ENCODE data around the gene PRX.
"Not testable (repeated sequence)": the region's sequence is repeated elsewhere in the genome, so short reads cannot be mapped to it uniquely, and the experiment has no call there.

Gene PRX, protein sequence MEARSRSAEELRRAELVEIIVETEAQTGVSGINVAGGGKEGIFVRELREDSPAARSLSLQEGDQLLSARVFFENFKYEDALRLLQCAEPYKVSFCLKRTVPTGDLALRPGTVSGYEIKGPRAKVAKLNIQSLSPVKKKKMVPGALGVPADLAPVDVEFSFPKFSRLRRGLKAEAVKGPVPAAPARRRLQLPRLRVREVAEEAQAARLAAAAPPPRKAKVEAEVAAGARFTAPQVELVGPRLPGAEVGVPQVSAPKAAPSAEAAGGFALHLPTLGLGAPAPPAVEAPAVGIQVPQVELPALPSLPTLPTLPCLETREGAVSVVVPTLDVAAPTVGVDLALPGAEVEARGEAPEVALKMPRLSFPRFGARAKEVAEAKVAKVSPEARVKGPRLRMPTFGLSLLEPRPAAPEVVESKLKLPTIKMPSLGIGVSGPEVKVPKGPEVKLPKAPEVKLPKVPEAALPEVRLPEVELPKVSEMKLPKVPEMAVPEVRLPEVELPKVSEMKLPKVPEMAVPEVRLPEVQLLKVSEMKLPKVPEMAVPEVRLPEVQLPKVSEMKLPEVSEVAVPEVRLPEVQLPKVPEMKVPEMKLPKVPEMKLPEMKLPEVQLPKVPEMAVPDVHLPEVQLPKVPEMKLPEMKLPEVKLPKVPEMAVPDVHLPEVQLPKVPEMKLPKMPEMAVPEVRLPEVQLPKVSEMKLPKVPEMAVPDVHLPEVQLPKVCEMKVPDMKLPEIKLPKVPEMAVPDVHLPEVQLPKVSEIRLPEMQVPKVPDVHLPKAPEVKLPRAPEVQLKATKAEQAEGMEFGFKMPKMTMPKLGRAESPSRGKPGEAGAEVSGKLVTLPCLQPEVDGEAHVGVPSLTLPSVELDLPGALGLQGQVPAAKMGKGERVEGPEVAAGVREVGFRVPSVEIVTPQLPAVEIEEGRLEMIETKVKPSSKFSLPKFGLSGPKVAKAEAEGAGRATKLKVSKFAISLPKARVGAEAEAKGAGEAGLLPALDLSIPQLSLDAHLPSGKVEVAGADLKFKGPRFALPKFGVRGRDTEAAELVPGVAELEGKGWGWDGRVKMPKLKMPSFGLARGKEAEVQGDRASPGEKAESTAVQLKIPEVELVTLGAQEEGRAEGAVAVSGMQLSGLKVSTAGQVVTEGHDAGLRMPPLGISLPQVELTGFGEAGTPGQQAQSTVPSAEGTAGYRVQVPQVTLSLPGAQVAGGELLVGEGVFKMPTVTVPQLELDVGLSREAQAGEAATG (N-terminal part only)

DNA sequence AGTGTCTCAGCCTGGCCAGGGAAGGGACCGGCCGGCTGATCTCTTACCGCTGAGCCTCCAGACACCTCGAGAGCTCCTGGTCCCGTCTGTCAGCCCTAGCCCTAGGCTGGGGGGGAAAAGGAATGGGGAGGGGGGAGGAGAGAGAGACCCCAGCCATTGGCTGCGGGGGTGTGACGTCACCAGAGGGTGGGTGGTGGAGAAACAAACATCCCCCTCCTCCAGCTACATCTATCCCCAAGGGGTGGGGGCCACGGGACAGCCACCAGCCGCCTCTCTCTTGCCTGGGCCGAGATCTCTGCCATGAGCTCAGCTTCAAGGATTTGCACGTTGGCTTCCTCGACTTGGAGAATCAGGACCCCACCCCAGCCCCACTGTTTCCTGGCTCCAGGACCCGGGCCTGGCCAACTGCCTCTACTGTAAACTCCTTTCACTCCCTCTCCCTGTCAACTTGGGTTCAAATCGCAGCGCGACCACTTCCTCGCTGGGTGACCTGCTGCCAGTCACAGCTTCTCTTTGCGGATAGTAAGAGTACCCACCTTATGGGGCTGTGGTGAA is at the start of gene PRX:
PRX (minus strand) TSS at position 88 of the 555 bp plus-strand sequence. CDS start 5,446 bp downstream, outside the sequence.
- no peak for DNase-seq (ENCODE audit: low read depth in 2 of 2)

DNA sequence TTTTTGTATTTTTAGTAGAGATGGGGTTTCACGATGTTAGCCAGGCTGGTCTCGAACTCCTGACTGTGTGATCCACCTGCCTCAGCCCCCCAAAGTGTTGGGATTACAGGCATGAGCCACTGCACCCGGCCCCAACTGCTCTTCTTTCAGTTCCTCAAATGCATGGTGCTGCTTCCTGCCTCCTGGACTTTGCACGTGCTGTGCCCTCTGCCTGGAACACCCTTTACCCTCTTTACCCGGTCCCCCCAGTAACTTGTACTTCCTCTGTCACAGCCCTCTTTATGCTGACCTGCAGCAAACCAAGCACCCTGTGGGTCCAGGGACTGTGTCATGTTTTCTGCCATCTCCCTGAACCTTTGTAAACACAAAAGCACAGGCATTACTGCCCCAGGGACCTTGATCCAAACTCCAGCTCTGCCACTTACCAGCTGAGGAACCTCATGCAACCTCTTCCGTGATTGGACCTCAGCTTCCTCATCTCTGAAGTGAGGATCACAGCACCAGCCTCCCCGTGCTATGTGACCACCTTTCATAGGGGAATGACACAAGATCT is 48.6 kb upstream of the PRX start:
- no peak for DNase-seq (ENCODE audit: low read depth in 2 of 2)

DNA sequence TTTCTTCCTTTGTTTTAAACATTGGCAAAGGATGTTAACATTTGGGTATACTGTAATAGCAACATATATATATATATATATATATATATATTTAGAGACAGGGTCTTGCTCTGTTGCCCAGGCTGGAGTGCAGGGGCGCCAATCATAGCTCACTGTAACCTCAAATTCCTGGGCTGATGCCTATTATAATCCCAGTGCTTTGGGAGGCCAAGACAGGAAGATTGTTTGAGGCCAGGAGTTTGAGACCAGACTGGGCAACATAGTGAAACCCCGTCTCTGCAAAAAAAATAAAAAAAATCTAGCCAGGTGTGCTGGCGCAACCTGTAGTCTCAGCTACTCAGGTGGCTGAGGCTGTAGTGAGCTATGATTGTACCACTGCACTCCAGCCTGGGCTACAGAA is 47.0 kb upstream of the PRX start:
- DNase-seq (ENCODE audit: low read depth in 2 of 2), result no peak

DNA sequence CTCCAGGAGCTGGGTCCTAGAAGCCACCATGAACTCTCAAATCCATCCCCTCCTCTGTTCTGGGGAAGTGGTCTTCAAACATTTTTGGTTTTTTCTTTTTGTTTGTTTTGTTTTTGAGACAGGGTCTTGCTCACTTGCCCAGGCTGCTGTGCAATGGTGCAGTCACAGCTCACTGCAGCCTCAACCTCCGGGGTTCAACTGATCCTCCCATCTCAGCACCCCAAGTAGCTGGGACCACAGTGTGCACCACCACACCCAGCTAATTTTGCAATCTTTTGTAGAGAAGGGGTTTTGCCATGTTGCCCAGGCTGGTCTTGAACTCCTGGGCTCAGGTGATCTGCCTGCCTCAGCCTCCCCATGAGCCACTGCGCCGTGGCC is 45.4 kb upstream of the PRX start:
- DNase-seq (ENCODE audit: low read depth in 2 of 2), result no peak

DNA sequence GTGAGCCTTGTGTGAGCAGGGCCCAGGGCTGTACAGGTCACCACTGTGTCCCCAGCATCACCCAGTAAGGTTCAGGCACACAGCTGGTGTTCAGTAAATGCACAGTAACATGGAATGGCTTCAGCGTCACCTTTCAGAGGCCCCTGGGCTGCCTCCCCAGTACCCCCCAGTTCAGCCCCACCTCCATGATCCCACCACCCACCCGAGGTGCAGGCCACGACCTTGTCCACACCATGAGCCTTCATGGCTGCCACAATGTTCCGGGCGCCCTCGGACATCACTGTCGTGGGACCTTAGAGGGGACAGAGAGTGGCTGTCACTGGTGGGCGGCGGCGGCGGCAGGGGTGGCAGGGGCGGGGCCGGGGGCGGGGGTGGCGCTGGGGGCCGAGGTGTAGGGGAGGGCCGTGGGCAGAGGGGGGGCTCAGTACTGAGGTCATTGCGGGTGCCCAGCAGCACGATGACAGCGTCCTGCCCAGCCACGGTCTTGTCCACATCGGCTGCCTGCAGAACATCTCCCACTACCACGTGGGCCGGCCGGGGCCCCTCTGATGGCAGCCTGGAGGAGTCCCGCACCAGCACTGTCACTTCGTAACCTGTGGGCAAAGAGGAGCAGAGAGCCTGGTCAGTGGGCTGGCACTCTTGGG is 44.9 kb upstream of the PRX start:
- no peak for DNase-seq (ENCODE audit: low read depth in 2 of 2)

DNA sequence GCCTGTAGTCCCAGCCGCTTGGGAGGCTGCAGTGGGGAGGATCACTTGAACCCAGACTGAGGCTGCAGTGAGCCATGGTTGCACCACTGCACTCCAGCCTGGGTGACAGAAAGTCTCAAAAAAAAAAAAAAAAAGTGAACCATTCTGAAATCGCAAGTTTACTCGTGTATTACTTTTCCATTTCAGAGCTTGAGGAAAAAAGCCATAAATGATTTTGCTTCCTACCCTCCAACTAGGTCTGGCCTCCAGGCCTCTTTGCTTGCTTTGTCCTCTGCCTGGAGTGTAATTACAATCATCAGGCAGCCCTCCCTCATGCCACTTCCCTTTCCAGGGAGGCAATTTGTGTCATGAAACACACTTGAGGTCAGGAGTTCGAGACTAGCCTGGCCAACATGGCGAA is 43.9 kb upstream of the PRX start:
- DNase-seq (ENCODE audit: low read depth in 2 of 2), result no peak

DNA sequence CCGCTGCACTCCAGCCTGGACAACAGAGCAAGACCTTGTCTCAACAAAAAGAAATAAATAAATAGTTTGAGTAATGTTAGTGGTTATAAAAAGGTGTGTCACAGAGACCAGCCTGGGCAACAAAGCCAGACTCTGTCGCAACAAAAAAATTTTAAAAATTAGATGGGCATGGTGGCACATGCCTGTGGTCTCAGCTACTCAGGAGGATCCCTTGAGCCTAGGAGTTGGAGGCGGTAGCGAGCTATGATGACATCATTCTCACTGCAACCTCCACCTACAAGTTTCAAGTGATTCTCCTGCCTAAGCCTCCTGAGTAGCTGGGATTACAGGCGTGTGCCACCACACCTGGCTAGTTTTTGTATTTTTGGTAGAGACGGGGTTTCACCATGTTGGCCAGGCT is 40.8 kb upstream of the PRX start:
- DNase-seq (ENCODE audit: low read depth in 2 of 2), result not testable (repeated sequence)

DNA sequence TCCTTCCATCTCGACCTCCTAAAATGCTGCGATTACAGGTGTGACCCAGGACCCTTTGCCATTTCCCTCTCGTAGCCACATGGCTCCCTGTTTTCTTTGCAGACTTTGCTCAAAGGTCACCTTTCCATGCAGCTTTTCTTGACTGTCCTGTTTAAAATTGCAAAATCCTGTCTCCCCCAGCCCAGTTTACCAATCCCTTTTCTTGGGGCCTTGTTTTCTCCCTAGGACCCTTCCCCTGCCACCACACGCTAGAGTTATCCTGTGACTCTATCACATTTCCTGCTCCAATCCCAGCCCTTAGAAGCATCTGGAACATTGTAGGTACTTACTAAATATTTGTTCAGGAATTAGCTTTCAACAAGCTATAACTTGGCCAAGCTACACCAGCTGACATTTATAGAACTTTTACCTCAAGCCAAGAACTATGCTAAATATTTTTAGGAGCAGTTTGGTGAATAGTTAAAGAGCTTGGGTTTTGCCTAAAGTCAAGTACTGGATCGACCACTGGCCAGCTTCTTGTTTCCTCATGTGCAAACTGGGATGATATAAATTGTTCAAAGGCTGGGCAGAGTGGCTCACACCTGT is 40.1 kb upstream of the PRX start:
- no peak for DNase-seq (ENCODE audit: low read depth in 2 of 2)

DNA sequence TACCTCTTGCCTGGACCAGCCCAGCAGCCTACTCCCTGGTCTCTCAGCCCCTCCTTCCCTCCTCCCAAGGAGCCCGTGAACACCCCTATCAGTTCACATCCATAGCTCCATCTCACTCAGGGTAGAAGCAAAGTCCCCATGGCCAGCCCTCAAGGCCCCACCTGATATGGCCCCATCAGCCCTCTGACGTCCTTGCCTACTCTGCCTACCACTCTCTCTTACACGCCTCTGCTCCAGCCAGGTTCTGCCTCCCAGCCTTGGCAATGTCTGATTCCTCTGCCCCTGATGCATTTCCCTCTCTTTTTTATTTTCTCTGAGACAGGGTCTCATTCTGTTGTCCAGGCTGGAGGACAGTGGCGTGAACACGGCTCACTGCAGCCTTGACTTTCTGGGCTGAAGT is 38.8 kb upstream of the PRX start:
- DNase-seq (ENCODE audit: low read depth in 2 of 2), result no peak

DNA sequence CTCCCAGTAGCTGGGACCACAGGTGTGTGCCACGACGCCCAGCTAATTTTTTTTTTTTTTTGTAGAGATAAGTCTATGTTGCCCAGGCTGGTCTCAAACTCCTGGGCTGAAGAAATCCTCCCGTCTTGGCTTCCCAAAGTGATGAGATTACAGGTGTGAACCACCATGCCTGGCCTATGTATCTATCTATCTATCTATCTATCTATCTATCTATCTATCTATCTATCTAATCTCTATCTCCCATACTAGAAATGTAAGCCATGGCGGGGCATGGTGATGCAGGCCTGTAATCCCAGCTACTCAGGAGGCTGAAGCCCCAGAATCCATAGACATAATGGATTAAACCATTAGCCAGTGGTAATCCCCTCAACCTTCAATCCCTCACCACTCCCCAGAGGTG is 37.5 kb upstream of the PRX start:
- DNase-seq (ENCODE audit: low read depth in 2 of 2), result no peak

DNA sequence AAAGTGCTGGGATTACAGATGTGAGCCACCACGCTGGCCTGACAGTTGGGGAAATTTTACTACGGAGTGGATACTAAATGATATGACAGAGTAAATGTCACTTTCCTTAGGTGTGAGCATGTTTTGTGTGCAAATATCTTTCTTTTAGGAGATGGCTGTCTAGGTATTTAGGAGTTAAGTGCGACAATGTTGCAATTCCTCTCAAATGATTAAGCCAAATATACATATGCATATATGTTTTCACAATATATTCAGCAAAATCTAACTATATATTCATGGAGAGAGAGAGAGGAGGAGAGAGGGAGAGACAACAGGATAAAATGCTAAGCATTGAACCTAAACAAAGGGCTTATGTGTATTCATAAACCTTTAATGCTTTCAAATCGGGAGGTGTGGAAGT is 36.3 kb upstream of the PRX start:
- DNase-seq (ENCODE audit: low read depth in 2 of 2), result no peak

DNA sequence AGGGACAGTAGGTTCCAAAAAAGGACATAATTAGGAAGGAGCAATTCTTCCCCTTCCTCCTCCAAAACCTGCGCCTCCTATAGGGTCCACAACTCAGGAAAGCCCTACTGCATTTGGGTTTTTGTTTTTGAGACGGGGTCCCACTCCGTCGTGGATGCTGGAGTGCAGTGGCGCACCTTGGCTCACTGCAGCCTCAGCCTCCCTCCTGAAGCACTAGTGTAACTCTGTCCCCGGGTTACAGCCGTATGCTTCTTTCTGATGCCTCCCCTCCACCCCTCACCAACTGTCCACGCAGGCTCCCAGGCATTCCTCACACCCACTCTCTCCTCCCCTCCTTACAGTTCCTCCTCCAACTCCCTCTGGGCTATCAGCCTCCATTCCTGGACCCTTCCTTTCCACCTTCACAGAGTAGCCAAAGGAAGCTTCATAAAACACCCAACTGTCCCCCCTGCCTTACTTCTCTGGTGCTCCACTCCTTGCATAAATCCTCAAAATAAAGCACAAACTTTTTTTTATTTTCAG is 33.1 kb upstream of the PRX start:
- no peak for DNase-seq (ENCODE audit: low read depth in 2 of 2)

DNA sequence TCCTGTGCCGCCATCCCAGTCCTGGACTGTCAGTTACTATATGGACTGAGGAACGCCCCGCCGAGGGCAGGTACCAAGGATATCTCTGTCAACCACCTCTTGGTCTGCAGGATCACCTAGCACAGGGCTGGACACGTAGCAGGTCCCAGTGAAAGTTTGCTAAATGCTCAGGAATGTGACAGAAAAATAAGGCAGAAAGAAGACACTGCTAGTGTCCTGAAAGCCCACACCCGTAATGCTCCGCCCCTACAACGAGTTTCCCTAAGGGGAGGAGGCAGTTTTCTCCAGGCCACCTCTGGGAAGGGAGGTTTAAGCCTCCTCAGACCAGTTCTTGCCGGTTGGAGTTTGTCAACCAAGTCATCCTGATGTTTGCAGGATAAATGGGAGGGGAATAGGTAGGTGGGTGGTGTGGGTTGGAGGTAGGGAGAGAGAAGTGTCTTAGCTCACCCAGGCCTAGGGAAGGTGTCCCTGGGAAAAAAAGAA is 32.6 kb upstream of the PRX start:
- DNase-seq (ENCODE audit: low read depth in 2 of 2), result no peak

DNA sequence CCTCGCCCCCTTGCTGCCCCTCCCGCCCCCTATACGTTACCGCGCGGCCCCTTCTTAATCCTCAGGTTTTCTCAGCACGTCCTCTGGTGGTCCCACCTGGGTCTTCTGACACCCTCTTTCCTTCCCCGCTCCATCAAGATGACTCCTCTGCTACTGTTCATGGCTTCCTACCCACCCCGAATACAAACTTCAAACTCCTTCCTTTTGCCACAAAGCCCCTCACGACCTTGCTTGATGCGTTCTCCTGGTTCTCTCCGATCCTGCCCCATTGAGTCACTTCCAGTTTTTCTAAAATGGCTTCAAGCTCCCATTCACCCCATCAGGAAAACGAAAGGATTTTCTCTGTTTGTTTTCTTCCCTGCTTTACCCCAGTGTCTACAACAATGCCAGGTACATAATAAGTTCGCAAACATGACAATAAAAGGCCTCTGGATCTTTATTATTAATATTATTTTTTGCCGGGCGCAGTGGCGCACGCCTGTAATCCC is 31.7 kb upstream of the PRX start:
- no peak for DNase-seq (ENCODE audit: low read depth in 2 of 2)

DNA sequence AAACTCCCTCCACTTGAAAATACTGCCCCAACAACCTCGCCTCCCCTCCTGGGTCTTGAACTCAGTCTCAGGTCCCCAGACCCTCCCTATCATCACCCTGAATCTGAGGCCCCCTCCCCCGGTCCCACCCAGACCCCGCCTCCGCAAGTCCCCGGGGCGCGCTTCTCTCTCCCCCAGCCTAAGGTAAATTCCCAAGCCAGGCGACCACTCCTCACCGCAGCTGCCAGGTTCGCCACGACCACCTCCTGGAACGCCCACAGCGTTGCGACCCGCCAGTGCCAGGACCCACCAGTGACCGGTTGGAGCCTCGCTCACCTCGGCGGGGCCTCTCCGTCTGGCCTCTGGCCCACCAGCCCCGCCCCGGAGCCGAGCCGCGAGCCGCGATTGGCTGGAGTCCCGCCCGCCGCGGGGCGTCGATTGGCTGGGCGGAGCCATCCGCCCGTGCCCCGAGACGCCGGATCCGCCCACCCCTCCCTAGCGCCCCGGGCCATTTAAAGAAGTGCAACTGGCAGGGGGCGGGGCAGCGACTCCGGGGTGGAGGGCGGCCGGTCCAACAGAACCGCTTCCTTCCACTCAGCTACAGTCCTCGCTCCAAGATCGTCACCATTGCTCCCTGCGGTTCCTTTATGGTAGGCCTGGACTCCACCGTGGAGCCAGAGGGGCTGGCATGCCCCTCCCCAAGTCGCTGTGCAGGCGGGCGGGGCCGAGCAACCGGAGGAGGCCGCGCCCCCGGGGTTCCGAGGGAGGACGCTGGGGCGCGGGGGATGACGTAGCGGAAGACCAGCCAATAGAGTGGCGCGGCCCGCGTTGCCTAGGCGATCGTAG is 31.0 kb upstream of the PRX start, which contains the start of gene SERTAD3:
SERTAD3 (minus strand) TSS at position 336 of the 825 bp plus-strand sequence. CDS start 2,255 bp downstream, outside the sequence.
- peak; percentile 91 to 94 for DNase-seq (ENCODE audit: low read depth in 2 of 2)

DNA sequence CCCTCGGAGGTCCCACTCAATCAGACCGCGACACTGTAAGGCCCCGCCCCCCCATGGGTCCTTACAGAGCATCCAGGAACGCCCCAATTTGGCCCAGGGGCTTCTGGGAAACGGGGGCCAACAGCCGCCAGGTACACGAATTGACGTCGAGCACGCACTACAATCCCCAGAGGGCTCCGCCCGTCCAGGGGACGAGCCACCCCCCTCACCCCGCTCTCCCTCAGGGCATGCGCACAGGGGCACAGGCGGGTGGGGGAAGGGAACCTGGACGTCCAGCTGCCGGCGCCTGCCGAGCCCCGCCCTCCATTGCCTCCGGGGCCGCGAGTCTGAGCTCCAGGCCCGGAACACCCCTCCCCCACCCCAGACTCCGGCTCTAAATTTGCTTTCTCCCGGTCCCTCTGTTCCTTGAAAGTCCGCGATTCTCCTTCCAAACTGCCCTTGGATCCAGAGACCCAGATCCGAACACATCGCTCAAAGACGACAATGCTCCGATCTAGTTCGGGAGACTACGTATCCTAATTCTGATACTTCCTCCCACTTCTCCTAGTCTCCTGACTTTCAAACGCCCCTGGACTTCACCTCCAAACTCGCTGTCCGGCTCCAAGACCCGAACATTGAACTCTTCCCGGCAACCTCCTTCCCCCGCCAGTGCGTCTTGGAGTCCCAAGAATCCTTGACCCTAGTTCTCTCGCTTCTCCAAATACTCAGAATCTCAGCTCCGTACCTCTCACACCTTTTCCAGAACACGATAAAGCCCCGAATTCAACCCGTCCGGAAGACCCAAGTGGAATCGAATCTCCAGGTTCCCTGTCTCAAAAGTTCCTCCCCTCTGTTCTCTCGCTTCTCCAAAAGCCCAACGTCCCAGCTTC is 30.2 kb upstream of the PRX start:
- peak; percentile 98 to 99 for DNase-seq (ENCODE audit: low read depth in 2 of 2)

DNA sequence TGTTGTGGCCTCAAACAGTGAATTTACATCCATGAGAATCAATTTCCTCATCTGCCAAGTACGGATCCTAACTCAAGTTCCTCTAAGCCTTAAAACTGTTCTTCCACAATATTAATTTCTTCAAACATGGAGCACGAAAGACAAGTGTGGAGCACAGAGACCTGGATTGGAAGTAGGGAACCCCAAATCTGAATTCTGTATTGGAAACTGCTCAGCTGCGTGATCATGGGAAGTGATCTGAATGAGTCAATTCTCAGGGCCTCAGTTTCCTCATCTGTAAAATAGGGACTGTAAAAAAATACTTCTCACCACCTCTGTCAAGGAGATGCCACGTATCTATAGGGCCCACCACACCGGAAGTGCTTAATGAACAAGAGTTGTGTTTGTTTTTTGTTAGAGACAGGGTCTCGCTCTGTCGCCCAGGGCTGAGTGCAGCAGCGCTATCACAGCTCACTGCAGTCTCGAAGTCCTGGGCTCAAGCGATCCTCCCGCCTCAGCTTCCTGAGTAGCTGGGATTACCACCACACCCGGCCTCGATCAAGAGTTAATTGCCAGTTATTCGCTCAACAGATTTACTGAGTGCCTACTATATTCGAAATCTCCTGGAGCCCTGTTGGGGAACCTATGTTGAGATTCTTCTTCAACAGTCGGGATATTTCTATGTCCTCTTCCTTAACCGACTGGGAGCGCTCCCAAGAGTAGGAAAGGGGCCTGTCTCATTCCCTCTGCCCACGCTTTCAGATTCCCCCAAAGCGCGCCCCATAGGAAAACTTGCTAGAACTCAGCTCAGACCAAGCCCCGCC is 29.4 kb upstream of the PRX start:
- no peak for DNase-seq (ENCODE audit: low read depth in 2 of 2)

Measured in stimulated activated CD4-positive, alpha-beta T cell treated with anti-CD3 and anti-CD28 coated beads, Interleukin-12 subunit alpha, Interleukin-12 subunit beta, amount 100 ng/mL, for 24 hours (primary cell).